GM19193 (cell line): ENCODE data around the gene F7.

Source experiments
- POLR2A ChIP-seq: IDR thresholded peaks from 4 replicates; pipeline ENCODE4 v1.6.1; 2011; ENCODE audit not compliant: insufficient read depth, insufficient read length; ENCODE audit errors: extremely low read depth

Gene F7

DNA sequence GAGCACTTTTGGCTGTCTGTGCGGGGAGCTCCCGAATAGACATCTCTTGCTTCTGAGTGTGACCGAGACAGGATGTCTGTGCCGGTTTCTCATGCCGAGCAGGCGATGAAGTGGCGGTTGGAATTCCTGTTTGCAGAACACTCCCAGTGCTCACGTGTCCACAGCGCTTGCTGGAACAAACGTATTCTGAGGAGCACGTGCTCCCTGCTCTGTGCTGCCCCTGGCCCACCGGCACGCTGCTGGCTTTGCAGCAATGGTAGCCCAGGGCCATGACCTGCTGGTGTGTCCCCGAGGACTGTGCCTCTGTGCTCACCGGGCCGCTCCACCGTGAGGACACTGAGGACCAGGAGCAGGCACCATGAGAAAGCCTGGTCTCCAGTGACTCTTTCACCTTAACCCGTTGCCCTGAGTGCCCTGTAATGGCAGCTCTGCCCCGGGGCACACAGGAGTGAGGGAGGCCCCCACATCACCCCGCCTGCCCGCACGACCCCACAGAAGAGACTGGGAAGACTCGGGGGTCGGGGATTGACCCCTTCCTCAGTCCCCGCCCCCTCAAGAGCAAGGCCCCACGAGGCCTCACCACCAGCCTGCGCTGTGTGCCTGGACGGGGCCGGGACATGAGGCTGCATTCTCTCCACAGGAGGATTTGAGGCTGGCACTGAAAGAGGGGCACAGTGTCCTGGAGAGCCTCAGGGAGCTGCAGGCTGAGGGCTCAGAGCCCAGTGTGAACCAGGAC, 40.0 kb upstream of the F7 start:
- TF ChIP-seq POLR2A = no peak

DNA sequence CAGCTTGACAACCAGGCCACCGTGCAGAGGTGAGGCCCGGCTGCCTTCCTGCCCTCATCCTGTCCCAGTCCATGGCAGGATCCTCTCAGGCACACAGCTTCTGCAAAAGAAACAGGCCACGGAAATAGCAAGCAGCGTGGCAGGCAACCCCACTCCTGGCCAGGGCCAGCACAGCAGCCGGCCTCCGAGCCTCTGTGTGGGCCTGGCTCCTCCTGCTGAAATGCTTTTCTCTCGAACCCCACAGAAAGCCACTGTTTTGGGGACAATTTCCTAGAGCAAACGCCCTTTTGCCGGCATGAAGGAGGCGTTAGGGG, 39.5 kb upstream of the F7 start:
- TF ChIP-seq POLR2A = no peak

DNA sequence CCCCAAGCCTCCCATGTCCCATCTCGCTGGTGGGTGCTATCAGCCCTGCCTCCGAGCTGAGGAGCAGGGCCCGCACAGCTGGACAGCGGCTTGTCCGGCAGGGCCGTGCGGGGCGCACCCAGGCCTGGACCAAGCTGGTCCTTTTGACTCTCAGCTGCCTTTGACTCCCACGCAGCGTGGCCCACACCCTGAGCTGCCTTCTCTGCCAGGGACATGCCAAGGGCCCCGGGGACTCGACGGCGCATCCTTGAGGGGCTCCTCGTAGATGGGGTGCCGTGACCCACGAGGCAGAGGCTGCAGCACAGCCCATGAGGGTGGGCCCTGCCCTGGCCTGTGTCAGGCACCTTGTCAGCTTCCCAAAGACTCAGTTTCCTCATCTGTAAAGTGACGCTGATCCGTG, 38.8 kb upstream of the F7 start:
- TF ChIP-seq POLR2A = no peak

DNA sequence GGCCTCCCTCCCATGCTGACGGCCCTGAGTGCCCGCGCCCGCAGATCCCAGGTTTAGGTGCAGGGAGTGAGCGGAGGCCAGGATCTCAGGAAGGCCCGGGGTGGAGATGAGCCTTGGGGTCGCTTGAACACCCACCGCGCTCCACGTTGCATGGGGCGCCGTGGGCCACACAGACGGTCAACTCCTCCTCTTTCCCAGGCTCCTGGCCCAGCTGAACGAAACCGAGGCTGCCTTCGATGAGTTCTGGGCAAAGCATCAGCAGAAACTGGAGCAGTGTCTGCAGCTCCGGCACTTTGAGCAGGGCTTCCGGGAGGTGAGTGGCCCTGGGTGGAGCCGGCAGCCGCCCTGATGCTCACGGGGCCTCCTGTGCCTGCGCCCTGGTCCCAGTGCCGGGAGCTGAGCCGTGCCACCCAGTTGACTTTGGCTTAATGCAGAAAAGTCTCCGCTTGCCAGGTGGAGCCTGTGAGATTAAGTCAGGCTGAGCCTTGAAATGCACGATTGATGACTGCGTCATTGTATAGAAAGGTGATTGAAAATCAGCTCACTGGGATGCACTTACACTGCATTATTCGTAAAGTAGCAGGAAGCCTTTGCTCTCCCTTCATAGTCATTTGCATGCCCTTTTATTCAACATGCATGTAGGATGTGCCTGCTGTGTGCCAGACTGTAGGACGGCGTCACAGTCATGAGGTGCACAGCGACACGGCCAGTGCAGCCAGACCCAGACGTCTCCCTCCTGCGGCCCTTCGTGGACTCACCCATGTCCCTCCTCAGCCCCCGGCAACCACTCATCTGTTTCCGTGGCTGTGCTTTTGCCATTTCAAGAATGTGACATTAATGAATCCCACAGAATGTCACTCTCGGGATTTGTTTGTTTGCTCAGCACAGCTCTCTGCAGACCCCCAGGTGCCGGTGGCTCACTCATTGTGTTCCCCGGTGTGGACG, 35.5 kb upstream of the F7 start:
- TF ChIP-seq POLR2A = no peak

DNA sequence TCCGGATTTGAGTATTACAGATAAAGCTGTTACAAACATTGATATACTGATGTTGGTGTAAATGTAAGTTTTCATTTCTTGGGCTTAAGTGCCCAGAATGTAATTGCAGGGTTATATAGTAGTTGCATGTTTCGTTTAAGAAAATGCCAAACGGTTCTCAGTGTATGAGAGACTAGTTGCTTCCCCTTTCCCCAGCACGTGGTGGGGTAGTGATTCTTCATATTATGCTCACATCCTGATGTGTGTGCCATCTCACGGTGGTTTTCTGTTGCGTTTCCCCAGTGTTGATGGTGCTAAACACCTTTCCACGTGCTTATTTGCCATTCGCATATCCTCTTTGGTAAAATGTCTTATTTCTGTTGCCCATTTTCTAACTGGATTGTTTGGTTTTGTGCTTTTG, 34.7 kb upstream of the F7 start:
- TF ChIP-seq POLR2A = no peak

DNA sequence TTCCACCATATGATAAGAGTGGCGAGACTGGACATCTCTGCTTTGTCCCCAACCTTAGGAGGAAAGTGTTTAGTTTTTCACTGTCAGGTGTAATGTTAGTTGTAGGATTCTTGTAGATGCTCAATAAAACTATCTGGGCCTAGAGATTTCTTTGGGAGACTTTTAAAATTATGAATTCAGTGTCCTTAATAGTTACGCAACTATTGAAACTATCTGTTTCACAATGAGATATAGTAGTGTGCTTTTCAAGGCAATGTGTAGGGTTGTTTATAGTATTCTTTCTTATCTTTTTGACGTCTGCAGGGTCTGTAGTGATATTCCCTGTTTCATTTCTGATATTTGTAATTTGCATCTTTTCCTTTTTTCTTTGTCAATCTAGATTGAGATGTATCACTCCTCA, 33.2 kb upstream of the F7 start:
- no peak for TF ChIP-seq POLR2A

DNA sequence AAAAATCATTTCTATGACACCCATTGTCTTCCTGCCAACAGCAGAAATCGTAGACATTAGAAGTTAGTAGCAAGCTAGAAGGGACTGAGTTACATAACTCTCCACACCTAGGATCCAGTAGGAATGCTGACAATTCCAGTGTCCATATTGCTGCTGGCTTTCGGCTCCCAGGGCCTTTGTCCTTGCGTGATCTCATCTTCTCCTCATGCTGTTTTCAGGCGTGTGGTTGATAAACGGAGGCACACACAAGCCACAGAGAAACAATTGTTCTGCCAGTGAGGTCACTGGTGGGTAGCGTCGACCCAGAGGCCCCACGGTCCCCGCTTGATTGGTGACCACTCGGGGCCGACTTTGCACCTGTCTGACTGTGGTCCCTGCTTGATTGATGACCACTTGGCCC, 31.6 kb upstream of the F7 start:
- no peak for TF ChIP-seq POLR2A

DNA sequence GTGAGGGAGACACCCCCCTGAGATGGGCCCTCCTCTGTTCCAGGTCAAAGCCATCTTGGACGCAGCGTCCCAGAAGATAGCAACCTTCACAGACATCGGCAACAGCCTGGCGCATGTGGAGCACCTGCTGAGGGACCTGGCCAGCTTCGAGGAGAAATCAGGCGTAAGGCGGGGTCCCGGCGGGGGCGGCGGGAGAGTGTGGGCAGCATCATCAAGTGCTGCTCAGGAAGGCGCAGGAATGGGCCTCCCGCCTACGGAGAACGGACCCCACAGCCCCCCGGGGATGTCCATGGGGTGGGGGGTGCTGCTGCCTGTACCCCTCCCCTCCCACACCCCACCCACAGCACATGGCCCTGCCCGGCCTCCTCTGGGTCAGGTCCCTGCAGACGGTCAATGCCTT, 31.2 kb upstream of the F7 start:
- TF ChIP-seq POLR2A = no peak

DNA sequence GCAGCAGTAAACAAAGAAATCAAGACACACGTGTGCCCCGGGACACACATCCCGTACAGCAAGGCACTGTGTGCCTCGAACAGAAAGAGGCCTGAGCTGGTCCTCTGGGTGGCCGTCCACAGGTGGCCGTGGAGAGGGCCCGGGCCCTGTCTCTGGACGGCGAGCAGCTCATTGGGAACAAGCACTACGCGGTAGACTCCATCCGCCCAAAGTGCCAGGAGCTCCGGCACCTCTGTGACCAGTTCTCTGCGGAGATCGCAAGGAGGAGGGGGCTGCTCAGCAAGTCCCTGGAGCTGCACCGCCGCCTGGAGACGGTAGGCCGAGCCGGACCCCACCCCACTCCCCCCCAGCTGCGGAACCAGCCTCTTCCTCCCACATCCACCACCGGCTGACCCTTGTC, 30.7 kb upstream of the F7 start:
- no peak for TF ChIP-seq POLR2A

DNA sequence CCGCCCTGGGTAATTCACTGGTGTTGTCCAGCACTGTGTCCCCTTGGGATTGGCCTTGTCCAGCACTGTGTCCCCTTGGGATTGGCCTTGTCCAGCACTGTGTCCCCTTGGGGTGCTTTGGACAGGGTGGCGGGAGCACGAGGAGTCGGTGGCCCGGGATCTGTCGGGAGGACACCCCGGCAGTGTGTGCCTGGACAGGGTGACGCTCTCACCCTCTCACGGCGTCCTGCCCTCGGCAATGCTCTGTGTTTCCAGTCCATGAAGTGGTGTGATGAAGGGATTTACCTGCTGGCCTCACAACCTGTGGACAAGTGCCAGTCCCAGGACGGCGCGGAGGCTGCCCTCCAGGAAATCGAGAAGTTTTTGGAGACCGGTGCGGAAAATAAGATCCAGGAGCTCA, 29.9 kb upstream of the F7 start:
- no peak for TF ChIP-seq POLR2A

DNA sequence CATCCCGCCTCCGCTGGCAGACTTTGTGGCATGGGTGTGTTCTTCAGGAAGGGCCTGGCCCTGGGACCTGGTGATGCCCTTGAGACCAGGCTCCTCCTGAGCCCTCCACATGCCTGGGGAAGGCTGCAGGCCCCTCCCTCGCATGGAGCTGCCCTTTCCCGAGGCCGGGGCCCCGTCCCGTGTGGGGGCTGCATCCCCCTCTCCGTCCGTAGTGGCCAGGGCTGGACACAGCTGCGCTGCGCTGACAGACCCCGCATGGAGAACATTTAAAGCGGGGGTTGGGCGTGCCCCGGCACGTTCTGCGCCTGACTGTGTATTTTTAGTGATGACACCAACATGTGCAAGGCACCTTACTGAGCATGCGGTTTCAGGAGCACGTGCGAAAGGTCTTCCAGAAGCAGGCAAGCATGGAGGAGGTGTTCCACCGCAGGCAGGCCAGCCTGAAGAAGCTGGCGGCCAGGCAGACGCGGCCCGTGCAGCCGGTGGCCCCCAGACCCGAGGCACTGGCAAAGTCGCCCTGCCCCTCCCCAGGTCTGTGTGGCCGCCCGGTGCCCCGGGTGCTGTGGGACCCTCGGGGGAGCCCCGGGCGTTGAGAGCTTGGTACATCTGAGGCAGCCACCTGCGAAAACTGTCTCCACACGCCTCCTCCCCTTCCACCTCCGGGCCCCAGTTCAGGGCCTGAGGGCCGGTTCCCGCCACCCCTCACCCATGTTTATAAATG, 28.8 kb upstream of the F7 start:
- no peak for TF ChIP-seq POLR2A

DNA sequence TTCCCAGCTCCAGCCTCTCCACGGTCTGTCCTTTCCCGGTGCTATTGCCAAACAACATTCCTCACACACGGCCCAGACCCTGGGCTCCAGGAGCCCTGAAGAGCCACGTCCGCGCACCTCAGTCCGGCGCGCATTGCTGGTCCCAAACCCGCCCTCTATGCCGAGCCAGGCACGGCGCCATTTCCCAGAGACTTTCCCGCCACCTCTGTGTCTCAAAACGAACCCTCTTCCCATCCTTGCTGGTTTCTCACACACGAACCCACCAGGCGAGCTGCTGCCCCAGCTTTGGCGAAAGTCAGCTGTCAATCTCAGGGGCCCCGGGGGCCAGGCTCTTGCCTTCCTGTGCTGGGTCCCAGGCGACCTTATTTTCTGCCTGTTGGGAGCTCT, 28.0 kb upstream of the F7 start:
- TF ChIP-seq POLR2A = no peak

DNA sequence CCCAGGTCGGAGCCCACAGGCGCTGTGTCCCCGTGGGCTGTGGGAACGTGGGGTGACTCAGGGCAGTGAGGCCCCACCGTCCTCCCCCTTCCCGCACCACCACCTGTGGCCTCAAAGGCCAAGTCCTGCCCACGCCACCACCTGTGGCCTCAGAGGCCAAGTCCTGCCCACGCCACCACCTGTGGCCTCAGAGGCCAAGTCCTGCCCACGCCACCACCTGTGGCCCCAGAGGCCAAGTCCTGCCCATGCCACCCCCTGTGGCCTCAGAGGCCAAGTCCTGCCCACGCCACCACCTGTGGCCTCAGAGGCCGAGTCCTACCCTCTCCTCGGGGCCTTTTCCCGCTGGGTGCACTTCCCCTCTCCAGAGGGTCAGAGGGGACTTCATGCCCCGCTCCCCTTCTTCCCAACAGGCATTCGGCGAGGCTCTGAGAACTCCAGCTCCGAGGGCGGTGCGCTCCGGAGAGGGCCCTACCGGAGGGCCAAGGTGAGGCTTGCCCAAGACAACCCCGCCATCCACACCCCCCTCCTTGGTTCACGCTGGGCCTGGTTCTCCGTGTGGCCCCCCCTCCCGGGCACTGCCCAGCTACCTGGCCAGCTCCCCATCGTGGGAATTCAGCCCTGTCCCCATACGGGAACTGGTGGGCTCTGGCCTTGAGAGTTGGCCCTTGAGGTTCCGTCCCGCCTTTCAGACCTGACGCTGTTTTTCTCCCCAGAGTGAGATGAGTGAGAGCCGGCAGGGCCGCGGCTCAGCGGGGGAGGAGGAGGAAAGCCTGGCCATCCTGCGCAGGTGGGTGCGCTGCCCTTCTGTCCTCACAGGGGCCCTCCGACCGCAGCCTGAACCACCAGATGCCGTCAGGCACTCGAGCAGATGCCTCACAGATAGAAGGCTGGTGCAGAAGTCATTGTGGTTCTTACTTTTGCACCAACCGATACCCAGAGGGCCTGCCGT, 27.4 kb upstream of the F7 start:
- TF ChIP-seq POLR2A = no peak
